NK-92 (cell line): ENCODE measurements around the gene PPM1F.
"Not testable (repeated sequence)": the region's sequence is repeated elsewhere in the genome, so short reads cannot be mapped to it uniquely, and the experiment has no call there.

ENCODE experiments used
- DNase-seq: peaks from one replicate; lab custom pipeline; 2025; ENCODE audit not compliant: unreplicated experiment; lab: John Stamatoyannopoulos, UW

PPM1F gene

DNA sequence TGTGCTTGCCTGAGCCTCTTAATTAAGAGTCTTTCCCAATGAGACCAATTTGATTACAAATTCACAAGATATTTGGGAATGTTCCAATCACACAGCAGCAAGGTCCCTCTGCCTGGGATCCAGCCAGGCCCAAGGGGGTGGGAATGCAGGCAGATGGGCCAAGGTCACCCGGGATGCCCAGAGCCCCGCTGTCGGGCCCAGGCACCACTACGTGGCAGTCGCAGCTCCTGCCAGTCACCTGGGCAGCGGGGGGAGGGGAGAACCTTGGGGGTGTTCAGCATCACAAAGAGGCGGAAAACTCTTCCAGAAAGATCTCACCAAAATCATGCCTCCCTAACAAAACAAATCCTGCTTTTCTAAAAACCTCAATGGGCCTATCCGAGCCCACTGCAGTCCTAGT, 30.9 kb downstream of the PPM1F start:
- no peak for DNase-seq

- DNase-seq: no peak
Measured at GRCh38 chr22:21921184-21921721, 31.4 kb downstream of the PPM1F start.

DNA sequence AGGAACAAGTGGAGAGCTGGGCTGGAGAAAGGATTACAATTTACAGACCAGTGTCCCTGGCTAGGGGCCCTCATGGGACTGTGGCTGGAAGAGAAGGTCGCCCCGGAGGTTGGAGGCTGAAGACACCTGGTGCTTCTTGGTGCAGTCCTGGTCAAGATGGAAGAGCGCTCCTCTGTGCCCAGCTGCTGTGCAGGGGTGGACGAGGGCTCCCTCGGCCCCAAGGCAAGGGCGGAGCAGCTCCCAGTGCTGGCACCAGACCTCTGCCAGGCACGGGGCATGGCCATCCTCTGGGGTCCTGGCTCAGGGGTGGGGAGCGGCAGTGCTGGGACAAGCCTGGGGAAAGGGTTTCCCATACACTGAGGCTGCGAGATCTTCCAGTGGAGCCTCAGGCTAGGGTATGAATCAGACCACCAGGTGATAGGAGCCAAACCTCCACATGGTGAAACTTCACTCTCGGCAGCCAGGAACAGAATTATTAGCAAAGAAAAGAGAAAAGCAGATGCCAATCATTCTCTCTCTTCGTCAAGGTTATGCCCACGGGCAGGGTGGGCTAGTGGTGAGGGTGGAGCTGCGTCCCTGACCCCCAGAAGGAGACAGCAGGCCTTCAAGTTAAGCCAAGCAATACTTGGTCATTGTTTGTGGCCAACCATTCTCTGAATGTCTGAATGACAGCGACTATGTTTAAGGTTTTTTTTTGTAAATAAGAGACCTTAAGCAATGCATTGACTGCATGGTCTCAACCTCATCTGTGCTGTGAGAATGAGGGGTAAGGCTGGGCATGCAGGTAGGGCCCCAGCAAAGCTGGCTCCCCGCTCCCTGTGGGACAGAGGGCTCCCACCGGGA, 32.1 kb downstream of the PPM1F start:
- no peak for DNase-seq

GRCh38 chr22:21919526-21920307, 32.9 kb downstream of the PPM1F start:
- no peak for DNase-seq

GRCh38 chr22:21918466-21919185, 34.0 kb downstream of the PPM1F start:
- no peak for DNase-seq

DNA sequence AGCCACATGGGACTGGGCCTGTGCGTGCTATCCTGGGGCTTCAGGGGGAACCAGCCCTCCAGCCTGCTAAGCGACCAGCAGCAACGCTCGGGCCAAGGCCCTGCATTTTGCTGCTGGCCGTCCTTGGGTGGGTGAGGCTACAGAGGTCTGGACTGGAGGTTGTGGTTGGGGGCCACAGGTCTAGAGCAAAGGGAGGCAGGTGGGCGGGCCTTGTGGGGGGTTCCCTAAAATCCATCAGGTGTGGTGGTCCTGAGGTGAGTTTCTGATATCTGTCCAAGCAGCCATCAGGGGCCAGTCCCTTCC, 34.7 kb downstream of the PPM1F start:
- no peak for DNase-seq

DNA sequence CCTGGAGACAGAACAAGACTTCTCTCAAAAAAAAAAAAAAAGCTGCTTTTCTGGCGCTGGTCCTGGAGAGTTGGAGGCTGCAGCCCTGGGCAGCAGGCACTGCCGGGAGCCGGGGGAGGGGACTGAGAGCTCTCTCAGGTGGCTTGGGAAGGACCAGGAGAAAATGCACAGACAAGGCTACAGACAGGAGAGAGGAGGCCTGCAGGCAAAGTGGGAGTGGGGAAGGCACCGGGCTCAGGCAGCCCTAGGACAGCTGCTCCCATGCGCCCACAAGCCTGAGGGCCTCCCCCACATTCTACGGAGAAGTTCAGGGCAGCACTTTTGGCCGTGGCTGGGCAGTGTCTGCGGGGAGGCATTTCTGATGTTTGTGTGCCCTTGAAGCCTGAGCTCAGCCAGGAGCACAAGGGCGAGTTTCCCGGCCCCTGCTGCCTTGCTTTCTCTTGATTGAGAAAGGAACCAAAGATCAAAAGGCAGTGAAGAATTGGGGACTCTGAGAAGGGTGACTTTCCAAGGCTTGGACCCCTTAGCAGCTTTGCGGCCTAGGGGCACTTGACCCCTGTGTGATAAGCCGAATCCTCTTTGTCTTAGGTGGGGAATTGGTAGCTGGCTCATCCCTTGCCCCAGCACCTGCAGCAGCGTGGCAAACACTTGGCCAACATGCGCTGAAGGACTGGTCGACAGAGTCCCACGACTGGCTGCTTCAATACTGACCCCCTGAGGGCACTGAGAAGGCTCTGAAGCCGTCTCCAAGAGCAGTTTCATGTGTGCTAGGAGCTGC, 35.3 kb downstream of the PPM1F start:
- DNase-seq: no peak

- DNase-seq: no peak
Measured at GRCh38 chr22:21916309-21916918, 36.2 kb downstream of the PPM1F start.

DNA sequence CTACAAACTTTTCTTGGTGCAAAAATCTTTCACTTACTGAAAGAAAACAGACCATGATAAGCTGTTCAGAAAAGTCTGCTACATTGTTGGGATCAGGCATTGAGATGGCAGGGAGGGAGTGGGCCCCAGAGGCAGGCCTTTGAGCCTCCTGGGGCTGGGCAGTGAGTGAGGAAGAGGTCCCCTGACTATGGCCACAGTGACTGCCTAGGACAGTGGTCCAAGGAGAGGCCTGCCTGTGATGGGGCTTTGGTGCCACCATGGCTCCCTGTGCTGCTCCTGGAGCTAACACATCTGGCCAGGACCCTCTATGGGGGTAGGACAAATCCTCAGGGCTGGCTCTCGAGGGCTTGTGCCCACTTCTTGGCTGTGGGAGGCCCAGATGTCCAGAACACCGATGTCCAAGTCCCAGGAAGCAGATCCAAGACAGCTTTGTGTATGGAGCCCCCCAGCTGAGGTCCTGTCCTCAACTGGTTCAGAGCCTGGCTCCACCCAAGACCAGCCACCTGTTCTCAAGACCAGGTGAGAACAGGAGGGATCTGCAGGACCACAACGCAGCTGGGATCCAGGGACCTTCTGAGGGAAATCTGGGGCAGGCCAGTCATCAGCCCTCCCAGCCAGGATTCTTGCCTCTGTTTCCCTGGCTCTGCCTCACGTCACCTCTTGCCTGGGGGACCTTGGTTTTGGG, 36.9 kb downstream of the PPM1F start:
- DNase-seq: no peak

- not testable (repeated sequence) for DNase-seq
Measured at GRCh38 chr22:21914033-21914642, 38.5 kb downstream of the PPM1F start.

GRCh38 chr22:21910367-21910766, 42.3 kb downstream of the PPM1F start:
- DNase-seq: not testable (repeated sequence)

DNA sequence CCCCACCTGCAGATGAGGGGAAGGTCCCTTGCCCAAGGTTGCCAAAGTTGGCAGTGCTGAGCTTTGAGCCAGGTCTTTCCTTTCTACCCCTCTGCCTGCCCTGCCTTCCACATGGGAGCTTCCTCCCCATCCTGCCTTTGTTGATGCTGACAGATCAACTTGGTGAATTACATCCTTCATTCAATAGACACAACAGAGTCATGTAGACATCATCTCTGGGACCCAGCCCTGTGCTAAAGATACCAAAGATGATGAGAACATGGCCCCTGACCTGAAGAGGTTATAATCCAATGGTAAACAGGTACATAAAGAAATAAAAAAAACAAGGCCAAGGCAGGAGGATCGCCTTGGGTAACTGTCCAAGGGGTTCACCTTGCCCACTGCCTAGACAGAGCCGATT, 42.8 kb downstream of the PPM1F start:
- no peak for DNase-seq

DNA sequence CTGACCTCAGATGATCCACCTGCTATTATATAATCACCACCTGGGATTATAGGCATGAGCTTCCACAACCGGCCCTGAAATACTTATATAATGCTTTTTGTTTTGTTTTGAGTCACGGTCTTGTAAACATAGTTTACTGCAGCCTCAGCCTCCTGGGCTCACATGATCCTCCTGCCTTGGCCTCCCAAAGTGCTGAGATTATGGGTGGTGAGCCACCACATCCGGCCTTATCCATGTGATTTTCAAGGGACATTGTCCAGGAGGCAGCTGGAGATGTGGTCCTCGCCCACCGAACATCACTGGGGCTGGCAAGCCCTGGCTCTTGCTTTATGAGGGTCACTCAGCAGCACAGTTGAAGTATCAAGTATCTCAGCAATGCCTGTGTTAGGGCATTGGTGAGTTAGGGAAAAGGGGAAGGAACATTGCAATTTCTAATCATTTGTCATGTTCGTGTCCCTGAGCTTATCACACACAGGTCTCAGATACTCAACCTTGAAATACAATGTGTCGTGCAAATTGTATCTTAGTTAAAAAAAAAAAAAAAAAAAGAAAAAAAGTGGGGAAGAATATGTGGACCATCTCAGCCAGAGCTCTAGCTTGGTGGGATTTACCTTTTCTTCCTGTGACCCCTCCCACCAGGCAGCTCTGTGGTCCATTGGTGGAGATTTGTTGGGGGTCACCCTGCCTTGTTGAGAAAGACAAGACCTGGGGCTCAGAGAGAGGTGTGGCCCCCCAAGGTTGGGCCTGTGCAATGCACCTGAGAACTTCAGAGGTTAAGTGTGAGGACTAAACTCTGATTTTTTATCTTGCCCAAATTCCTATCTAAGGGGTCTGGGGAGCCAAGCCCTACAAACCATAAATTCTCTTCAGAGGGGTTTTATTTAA, 44.8 kb downstream of the PPM1F start:
- DNase-seq: no peak

DNA sequence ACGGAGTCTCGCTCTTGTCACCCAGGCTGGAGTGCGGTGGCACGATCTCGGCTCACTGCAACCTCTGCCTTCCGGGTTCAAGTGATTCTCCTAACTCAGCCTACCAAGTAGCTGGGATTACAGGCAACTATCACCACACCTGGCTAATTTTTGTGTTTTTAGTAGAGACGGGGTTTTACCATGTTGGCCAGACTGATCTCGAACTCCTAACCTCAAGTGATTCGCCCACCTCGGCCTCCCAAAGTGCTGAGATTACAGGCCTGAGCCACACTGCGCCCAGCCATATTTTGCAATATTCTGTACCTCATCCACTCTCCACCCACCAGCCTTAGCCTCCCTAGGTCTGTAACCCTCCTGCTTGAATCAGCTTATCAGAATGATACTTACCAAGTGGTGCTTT, 47.4 kb downstream of the PPM1F start:
- DNase-seq: not testable (repeated sequence)

- DNase-seq: no peak
Measured at GRCh38 chr22:21904250-21904789, 48.3 kb downstream of the PPM1F start.

DNA sequence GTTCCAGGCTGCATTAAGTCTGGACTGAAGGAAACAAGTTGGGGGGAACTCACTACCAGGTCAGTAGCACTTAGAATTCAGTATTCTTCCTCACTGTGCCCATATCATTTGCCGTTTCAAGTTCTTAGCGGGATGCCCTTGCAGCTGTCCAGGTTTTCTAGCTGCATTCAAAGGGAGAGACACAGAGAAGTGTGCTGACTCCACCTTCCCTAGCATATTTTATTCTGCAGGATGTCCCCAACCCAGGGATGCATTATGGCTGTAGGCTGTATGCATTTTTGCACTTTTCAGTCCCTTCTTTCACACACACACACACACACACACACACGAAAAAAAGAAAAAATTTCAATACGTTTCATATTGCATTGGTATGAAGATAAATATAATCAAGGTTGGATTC, 49.4 kb downstream of the PPM1F start:
- DNase-seq: no peak

DNA sequence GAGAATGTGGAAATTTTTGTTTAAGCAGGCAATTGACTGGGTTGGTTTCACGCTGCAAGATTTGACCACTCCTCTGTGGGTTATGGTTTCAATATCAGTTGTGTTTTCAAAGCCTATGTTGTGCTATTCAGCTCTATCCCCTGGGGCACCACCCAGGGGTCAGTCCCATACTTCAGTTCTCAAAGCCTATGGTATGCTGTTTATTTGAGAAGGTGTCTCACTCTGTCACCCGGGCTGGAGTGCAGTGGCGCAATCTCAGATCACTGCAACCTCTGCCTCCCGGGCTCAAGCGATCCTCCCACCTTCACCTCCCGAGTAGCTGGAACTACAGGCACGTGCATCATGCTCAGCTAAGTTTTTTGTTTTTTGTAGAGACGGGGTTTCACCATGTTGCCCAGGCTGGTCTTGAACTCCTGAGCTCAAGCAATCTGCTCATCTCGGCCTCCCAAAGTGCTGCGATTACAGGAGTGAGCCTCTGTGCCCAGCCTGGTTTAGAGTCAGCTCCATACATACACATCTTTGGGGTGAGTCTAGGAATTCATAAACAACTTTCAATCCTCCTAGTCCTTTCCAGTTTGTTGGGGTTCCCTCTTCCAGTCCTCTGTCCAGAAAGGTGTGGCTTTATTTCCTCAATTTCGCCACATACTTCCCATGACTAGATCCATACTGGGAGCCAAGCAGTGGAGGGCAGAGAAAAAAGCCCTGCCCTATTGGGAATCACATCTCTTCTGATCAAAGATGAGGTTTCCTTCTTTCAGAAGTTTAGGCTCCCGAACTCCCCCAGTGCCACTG, 50.2 kb downstream of the PPM1F start:
- no peak for DNase-seq
